ENCODE measurements around the gene ATG7. TPM values are rescaled to one million over a fixed set of nuclear protein-coding genes. Genes with fewer than 3 reads are reported as not detected.

The ATG7 gene
- total and polyA plus RNA-seq, 10 of the 15 experiments (the other 5 are each of a cell fraction or from before 2014, with no cell fraction given) = 13.5 to 49.5 (median 26.4) TPM

GRCh38 chr3:11563865-11564185 lies 291.6 kb downstream of the ATG7 start:
- WGBS (ENCODE audit: insufficient coverage, insufficient replicate concordance, low lambda C conversion rate, missing lambda C conversion rate) = 81% methylated on average over 7 of the region's 7 CpGs
- Histone ChIP-seq H3K27me3 (replicated peaks in 1 of 2; ENCODE audit: control insufficient read depth in 2 of 2, insufficient read depth in 2 of 2, low read length in 1 of 2) (no peaks in the 10 kb centered on the region), H4K20me1 (ENCODE audit: control insufficient read depth, insufficient read depth) (no peaks in the 10 kb centered on the region; the same call in 1 of the 2 replicates), H2AFZ (ENCODE audit: control insufficient read depth, low read depth, low read length) (no peak overlapping the region), H3K9ac (ENCODE audit: control insufficient read depth, insufficient read depth, low read length) (no peak overlapping the region), H3K4me2 (ENCODE audit: control insufficient read depth, insufficient read depth) (no peak overlapping the region), H3K4me1 (ENCODE audit: control insufficient read depth, insufficient read depth, low read length) (no peaks in the 10 kb centered on the region), H3K79me2 (ENCODE audit: control insufficient read depth, insufficient read depth, low read length) (peaks cover 1% of the 10 kb centered on the region), H3K9me3 (replicated peaks; ENCODE audit: control insufficient read depth, insufficient read depth, low read length) (no peaks in the 10 kb centered on the region), H3K36me3 (ENCODE audit: control insufficient read depth in 2 of 2, insufficient read depth in 2 of 2, low read length in 1 of 2) (peaks cover 11 to 33% of the 10 kb centered on the region in 2 experiments; a peak in 3 of 4 replicates), H3K27ac (ENCODE audit: control insufficient read depth, insufficient read depth) (no peak overlapping the region), H3K4me3 (no peak overlapping the region)
- ATAC-seq (no peak), DNase-seq (ENCODE audit: low read depth, low spot score) (no peak), FAIRE-seq (no peak)
- intact Hi-C loops (cut with micrococcal nuclease; ENCODE audit: unreplicated experiment) = no loop called here
- ChIA-PET SMC1A (ENCODE audit: uncharacterized antibody, unreplicated experiment) (no interaction called here), RAD21 (ENCODE audit: unreplicated experiment) (no interaction called here), CTCF (no interaction called here), POLR2A (no interaction called here)
- TF ChIP-seq GABPA (IDR thresholded peaks at IDR 0.05; ENCODE audit: low read depth) = no peak
- TF ChIP-seq NR2F1 (conservative IDR thresholded peaks at IDR 0.05) = no peak
- TF ChIP-seq BRCA1 (IDR thresholded peaks at IDR 0.05; ENCODE audit: low read depth, low read length) = no peak
- no peak for TF ChIP-seq HDAC2 (IDR thresholded peaks at IDR 0.05)
- TF ChIP-seq CUX1 (IDR thresholded peaks at IDR 0.05; ENCODE audit: insufficient replicate concordance, low read depth, low read length) = no peak
- no peak for TF ChIP-seq SUPT20H (IDR thresholded peaks at IDR 0.05; ENCODE audit: borderline replicate concordance, control insufficient read depth, low read depth, low read length)
- no peak for TF ChIP-seq ZNF274 (IDR thresholded peaks at IDR 0.05; ENCODE audit: insufficient read depth, insufficient read length)
- TF ChIP-seq SMAD5 (IDR thresholded peaks at IDR 0.05; ENCODE audit: low read depth) = no peak
- no peak for TF ChIP-seq BHLHE40 (IDR thresholded peaks at IDR 0.05; ENCODE audit: borderline replicate concordance in 1 of 2, low read depth in 2 of 2, low read length in 1 of 2)
- no peak for TF ChIP-seq PBX3 (IDR thresholded peaks at IDR 0.05; ENCODE audit: insufficient replicate concordance, low read depth, low read length)
- no peak for TF ChIP-seq KDM1A (IDR thresholded peaks at IDR 0.05; ENCODE audit: borderline replicate concordance)
- TF ChIP-seq CBX5 (IDR thresholded peaks at IDR 0.05; ENCODE audit: low read depth) = no peak
- no peak for TF ChIP-seq ETV6 (conservative IDR thresholded peaks at IDR 0.05 in 1 of 2, IDR thresholded peaks at IDR 0.05 in 1 of 2; ENCODE audit: borderline replicate concordance in 1 of 2, low read depth in 1 of 2)
- no TSS peak for BruUV-seq (replicated peaks)
- in situ Hi-C loops (cut with MboI) = no loop called here
